ENCODE data around the gene SOX11.

- TF ChIP-seq EZH2 (IDR thresholded peaks at IDR 0.05; ENCODE audit: low read length) (no peak), CTCF (optimal IDR thresholded peaks at IDR 0.05 in 1 of 3, IDR thresholded peaks at IDR 0.05 in 1 of 3, conservative IDR thresholded peaks at IDR 0.05 in 1 of 3; ENCODE audit: extremely low read depth in 1 of 3, insufficient read depth in 2 of 3, low read length in 3 of 3) (no peak)
Measured at GRCh38 chr2:5672749-5673144, 19.4 kb upstream of the SOX11 start.

Data from keratinocyte (primary cell).